Breast epithelium (tissue), 4 donors: Measurements from ENCODE around the gene DTNB. TPM values are rescaled to one million over a fixed set of nuclear protein-coding genes. Genes with fewer than 3 reads are reported as not detected.

Experiments used
- DNase-seq, 2 donors: peaks; one replicate each; pipeline ENCODE4 v3.0.0-alpha.2; 2019; ENCODE audit warnings: low spot score in 2 of 2
- H3K27ac ChIP-seq, 2 donors: fragments of 200-600 bp; sonication (generic) in 1 of 2; one replicate each; pipeline ENCODE4 v1.5.1; 2016 to 2019; ENCODE audit warnings: mild to moderate bottlenecking in 1 of 2
- H3K27me3 ChIP-seq, 2 donors: fragments of 200-600 bp; sonication (generic) in 1 of 2; one replicate each; pipeline versions ENCODE4 v1.5.1 to v1.6.0; 2017 to 2019; ENCODE audit warnings: control low read depth in 1 of 2, mild to moderate bottlenecking in 1 of 2
- H3K36me3 ChIP-seq: fragments of 200-600 bp; one replicate; pipeline ENCODE4 v1.5.1; 2019
- H3K4me1 ChIP-seq, 2 donors: fragments of 200-600 bp; sonication (generic); one replicate each; pipeline ENCODE4 v1.5.1; 2016 to 2019; ENCODE audit warnings: control low read depth in 1 of 2
- H3K4me3 ChIP-seq, 3 donors: fragments of 200-600 bp; sonication (generic); 1 replicate in 2 of 3; 2 replicates in 1 of 3; pipeline ENCODE4 v1.5.1; 2016 to 2019; ENCODE audit warnings: mild to moderate bottlenecking in 3 of 3, moderate library complexity in 2 of 3
- H3K9me3 ChIP-seq, 2 donors: fragments of 200-600 bp; sonication (generic) in 1 of 2; one replicate each; pipeline ENCODE4 v1.5.1; 2016 to 2019; ENCODE audit warnings: control low read depth in 1 of 2
- POLR2A ChIP-seq: fragments of 450-650 bp; IDR thresholded peaks from one replicate; pipeline ENCODE4 v1.6.1; 2016; ENCODE audit warnings: antibody characterized with exemption, mild to moderate bottlenecking, moderate library complexity
- POLR2AphosphoS5 ChIP-seq, 3 donors: sonication (generic); formaldehyde crosslinking; IDR thresholded peaks; one replicate each; pipeline ENCODE4 v1.6.1; 2017; ENCODE audit warnings: antibody characterized with exemption in 3 of 3
- intact Hi-C: fragments of 100-400 bp; cut with DNase I; formaldehyde crosslinking; loops from one replicate; pipeline ENCODE4 v1.15.1; 2023; ENCODE audit warnings: low total_unique reads
- total RNA-seq, 3 donors: library from RNA; depleted of rRNA; stranded (reverse); fragments of >200 nt; gene quantifications; one replicate each; pipeline ENCODE4 v1.1.0, GENCODE V29; 2016
- TF ChIP-seq, protein P1 (sequence below), 3 donors: fragments of 450-650 bp; IDR thresholded peaks; one replicate each; pipeline ENCODE4 v1.5.1; 2016 to 2017; ENCODE audit warnings: antibody characterized with exemption in 3 of 3, mild to moderate bottlenecking in 3 of 3, moderate library complexity in 3 of 3

Gene DTNB
- total RNA-seq, 3 donors from 2014 or later, result 7.8 to 63.4 (median 44.9) TPM

- Histone ChIP-seq H3K4me1 (peaks cover 0 to 6% of the 10 kb centered on the region in 2 donors), H3K27ac (peak overlapping the region; percentile 20 to 22), H3K36me3 (no peaks in the 10 kb centered on the region), H3K27me3 (no peaks in the 10 kb centered on the region), H3K4me3 (peak overlapping the region in 1 of 3 donors; percentile 1), H3K9me3 (no peaks in the 10 kb centered on the region)
- DNase-seq, result peak in 1 of 2 donors; percentile 32
- no peak for TF ChIP-seq POLR2AphosphoS5 (IDR thresholded peaks at IDR 0.05)
- TF ChIP-seq, protein P1, sequence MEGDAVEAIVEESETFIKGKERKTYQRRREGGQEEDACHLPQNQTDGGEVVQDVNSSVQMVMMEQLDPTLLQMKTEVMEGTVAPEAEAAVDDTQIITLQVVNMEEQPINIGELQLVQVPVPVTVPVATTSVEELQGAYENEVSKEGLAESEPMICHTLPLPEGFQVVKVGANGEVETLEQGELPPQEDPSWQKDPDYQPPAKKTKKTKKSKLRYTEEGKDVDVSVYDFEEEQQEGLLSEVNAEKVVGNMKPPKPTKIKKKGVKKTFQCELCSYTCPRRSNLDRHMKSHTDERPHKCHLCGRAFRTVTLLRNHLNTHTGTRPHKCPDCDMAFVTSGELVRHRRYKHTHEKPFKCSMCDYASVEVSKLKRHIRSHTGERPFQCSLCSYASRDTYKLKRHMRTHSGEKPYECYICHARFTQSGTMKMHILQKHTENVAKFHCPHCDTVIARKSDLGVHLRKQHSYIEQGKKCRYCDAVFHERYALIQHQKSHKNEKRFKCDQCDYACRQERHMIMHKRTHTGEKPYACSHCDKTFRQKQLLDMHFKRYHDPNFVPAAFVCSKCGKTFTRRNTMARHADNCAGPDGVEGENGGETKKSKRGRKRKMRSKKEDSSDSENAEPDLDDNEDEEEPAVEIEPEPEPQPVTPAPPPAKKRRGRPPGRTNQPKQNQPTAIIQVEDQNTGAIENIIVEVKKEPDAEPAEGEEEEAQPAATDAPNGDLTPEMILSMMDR (IDR thresholded peaks at IDR 0.05), result peak in 2 of 3 donors; percentile 49 to 56
- intact Hi-C loops, result no loop called here
These were observed 9.0 kb downstream of the DTNB start for GRCh38 chr2:25664183-25664964.

DNA sequence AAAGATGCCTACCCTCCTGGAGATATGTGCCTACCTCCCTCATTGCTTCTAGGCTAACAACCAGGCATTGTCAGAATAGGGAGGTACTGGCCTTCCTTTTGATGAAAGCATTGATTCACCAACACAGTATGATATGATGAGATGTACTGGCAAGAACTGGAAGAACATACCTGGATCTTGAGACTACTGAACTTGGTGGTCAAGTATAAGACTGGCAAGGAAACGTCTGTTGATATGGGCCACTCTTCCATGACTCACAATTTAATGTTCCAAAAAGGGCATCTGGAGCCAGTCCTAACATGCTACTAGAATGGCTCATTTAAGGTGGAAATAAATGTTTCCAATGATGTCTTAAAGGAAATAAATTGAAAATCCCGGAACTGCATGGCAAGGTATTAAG is 18.1 kb downstream of the DTNB start:
- Histone ChIP-seq H3K36me3 (no peaks in the 10 kb centered on the region), H3K9me3 (no peaks in the 10 kb centered on the region), H3K4me1 (no peaks in the 10 kb centered on the region), H3K4me3 (no peak overlapping the region), H3K27ac (no peak overlapping the region), H3K27me3 (no peaks in the 10 kb centered on the region)
- DNase-seq, result no peak
- TF ChIP-seq POLR2AphosphoS5 (IDR thresholded peaks at IDR 0.05) (no peak), POLR2A (no peak)
- TF ChIP-seq, protein P1 (IDR thresholded peaks at IDR 0.05), result no peak
- intact Hi-C loops, result loop anchor here (1.0 kb wide), 1 partner anchor 15 kb away; no protein-coding TSS in a partner anchor

- Histone ChIP-seq H3K4me1 (no peaks in the 10 kb centered on the region), H3K9me3 (no peaks in the 10 kb centered on the region), H3K36me3 (no peaks in the 10 kb centered on the region), H3K4me3 (no peak overlapping the region), H3K27ac (no peak overlapping the region), H3K27me3 (no peaks in the 10 kb centered on the region)
- DNase-seq, result no peak
- intact Hi-C loops, result loop anchor here (1.0 kb wide), 1 partner anchor 16 kb away; no protein-coding TSS in a partner anchor
- TF ChIP-seq POLR2A (no peak), POLR2AphosphoS5 (IDR thresholded peaks at IDR 0.05) (no peak)
- TF ChIP-seq, protein P1 (IDR thresholded peaks at IDR 0.05), result no peak
These were observed 18.6 kb downstream of the DTNB start for GRCh38 chr2:25654801-25655200.

- Histone ChIP-seq H3K27ac (no peak overlapping the region), H3K4me1 (no peaks in the 10 kb centered on the region), H3K4me3 (no peak overlapping the region), H3K27me3 (no peaks in the 10 kb centered on the region), H3K9me3 (no peaks in the 10 kb centered on the region), H3K36me3 (no peaks in the 10 kb centered on the region)
- no peak for DNase-seq
- intact Hi-C loops, result no loop called here
- TF ChIP-seq POLR2AphosphoS5 (IDR thresholded peaks at IDR 0.05) (no peak), POLR2A (no peak)
- TF ChIP-seq, protein P1 (IDR thresholded peaks at IDR 0.05), result no peak
These were observed 21.5 kb downstream of the DTNB start for GRCh38 chr2:25651782-25652455.

DNA sequence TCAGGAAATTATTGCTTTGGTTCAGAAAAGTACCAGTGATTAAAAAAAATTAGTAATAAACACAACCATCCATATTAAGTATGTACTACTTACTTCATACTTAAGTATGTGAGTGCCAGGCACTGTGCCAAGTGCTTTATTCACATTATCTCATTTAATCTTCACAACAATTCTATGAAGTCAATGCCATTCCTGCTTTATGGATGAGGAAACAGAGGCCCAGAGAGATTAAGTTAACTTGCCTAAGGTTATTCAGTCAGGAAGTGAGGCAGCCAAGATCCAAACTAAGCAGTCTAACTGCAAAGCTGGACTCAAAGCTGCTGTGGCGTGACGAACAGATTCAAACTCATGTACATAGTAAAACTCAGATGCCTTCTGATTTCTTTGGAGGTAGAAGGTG is 22.3 kb downstream of the DTNB start:
- Histone ChIP-seq H3K27ac (no peak overlapping the region), H3K4me3 (no peak overlapping the region), H3K36me3 (no peaks in the 10 kb centered on the region), H3K9me3 (no peaks in the 10 kb centered on the region), H3K4me1 (no peaks in the 10 kb centered on the region), H3K27me3 (no peaks in the 10 kb centered on the region)
- no peak for TF ChIP-seq POLR2A
- TF ChIP-seq, protein P1 (IDR thresholded peaks at IDR 0.05), result no peak
- intact Hi-C loops, result no loop called here
- DNase-seq, result no peak
